SH-SY5Y (cell line): ENCODE data around the gene FCAMR.

Experiments used
- GATA2 ChIP-seq: IDR thresholded peaks from 2 replicates; pipeline ENCODE4 v1.6.1; 2011; ENCODE audit warnings: mild to moderate bottlenecking, low read depth, low read length
- GATA3 ChIP-seq: IDR thresholded peaks from 2 replicates; pipeline ENCODE4 v1.6.1; 2011; ENCODE audit warnings: low read depth, mild to moderate bottlenecking, low read length, moderate library complexity

The FCAMR gene

DNA sequence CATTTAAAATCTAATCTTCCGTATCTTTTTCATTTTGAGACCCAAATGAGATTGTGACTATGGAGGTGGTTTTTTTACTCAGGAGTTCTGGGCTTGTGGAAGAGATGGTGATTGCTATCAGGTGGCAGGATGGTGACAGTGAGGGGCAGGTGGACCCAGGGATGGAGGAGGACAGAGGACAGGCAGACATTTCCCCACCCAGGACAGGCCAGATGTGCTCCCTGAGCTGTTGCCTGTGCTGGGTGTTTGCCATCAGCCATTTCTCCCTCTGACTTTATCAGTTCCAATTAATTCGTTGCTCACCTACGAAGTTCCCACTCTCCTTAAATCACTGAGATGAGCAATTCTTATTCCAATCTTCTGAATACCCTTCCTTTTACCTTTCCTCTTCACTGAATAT is 35.8 kb upstream of the FCAMR start:
- TF ChIP-seq GATA2 (no peak), GATA3 (no peak)

DNA sequence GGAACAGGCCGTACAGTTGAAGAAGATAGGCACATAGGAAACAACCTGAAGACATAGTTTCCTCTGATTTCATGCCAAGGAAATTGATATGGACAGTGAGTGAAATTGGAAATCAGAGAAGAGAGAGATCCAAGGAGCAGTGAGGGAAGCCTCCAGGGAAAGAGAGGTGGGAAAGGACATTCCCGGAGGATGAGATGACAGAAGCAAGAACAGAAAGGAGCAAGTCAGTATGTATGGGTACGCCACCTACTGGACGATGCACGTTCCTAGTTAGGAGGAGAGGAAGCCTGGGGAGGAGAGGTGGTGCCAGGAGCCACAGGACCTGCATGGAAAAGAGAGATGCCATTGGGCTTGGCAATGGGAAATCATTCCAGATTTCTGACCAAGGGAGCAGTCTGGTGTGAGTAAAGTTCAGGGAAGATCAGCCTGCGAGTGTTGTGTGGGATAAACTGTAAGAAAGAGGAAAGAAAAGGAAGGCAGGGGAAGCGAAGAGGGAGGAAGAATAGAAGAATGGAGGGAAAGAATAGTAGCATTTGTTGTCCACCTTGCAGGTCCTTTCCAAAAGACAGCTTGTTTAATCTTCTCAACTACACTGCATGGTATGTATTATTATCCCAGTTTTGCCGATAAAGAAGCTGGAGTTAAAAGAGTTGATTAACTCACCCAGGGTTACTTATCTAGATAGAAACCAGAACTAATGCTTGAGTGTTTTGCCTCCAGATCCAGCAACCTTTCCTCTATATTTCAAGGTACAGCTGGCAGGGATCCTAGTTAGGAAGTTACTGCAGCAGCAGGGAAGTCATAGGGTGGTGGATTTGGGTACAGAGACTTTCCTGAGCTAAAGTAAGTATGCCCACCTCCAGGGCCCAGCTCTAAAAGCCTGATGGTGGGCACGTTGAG is 34.9 kb upstream of the FCAMR start:
- TF ChIP-seq GATA2 = no peak
- TF ChIP-seq GATA3 = no peak

DNA sequence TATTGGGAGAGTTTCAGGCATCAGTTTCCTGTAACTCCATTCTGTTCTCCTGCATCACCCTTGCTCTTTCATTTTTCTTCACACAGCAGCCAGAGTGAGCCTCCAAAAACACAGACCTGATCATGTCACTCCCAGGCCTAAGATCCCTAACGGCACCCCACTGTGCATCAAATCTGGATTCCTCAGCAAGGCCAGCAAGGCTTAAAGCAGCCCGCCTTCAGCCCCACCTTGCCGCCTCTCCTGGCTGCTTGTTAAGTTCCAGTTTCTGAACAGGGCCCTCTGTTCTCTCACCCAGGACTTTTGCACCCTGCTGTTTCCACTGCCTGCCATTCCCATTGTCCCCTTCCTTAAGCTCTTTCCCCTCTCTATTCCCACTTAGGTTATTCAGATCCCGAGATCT is 33.0 kb upstream of the FCAMR start:
- TF ChIP-seq GATA3 (no peak), GATA2 (no peak)

DNA sequence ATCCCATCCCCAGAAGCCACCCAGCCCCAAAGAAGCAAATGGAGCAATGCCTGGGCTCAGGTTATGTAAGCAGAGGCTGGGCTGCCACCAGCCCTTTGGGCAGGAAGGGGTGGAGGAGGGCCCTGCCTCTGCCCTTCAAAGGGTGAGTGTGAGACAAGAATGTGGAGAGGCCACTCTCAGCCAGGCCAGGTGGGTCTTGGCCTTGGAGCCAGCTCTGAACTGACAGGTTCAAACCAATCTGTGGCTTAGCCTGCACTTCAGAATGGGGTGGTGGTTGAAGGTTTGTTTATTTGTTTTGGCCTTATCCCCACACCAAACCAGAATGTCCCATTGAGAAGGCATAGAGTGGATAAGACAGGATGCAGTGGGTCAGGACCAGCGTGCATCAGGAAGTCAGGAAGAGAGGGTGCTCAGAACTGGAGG is 32.5 kb upstream of the FCAMR start:
- TF ChIP-seq GATA3 (no peak), GATA2 (no peak)

DNA sequence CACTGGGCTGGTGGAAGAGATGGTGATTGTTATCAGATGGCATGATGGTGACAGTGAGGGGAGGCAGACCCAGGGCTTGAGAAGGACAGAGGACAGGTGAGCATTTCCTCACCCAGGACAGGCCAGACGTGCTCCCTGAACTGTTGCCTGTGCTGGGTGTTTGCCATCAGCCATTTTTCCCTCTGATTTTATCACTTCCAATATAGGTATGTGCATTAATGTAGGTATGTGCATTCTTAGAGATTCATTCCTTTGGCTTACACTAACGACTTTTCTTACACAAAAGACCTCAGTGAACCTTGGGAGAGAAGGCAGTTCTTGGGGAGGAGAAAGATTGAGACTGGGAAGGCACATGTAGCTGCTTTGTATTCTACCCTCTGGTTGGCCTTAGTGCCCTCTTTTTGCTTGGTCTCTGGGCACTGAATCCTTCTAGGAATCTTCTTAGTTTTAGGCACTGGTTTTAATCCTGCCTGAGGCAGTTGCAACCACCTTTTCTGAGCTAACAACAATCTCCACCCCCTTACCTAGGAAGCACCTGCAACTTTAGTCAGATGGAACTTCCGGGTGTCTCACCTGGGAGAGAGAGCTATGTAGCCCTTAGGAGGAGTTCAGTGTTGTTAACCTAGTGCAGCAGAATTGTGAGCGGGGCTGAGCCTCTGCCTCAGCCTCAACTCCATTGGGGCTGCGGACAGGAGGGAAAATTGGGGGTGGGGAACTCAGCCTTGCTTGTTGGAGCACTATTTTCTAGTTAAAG is 31.4 kb upstream of the FCAMR start:
- TF ChIP-seq GATA2 (no peak), GATA3 (no peak)

DNA sequence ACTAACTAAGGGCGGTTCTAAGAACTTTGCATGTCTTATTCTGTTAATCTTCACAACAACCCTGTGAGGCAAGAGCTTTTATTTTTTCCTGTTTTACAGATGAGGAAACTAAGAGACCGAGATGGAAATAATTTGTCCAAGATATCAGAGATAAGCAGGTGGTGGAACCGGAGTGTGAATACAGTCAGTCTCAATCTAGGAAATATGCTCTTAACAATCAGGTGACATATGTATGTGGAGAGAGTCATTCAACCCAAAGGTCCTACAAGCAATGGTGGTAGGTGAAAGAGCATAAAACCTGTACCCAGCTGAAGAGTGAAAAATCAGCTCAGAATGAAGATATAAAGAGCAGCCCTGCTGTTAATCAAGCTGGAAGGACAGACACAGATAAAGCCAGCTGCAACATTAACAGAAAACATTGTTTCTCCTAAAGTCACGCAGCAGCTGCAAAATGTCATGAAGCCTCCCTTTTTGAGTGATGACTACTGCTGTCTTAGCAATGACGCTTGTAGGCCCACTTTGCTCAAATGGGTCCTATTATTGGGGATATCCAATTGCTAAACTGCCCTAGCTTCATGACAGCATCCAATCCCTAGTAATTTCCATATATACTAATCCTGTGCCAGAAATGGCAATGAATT is 30.5 kb upstream of the FCAMR start:
- no peak for TF ChIP-seq GATA2
- TF ChIP-seq GATA3 = no peak

DNA sequence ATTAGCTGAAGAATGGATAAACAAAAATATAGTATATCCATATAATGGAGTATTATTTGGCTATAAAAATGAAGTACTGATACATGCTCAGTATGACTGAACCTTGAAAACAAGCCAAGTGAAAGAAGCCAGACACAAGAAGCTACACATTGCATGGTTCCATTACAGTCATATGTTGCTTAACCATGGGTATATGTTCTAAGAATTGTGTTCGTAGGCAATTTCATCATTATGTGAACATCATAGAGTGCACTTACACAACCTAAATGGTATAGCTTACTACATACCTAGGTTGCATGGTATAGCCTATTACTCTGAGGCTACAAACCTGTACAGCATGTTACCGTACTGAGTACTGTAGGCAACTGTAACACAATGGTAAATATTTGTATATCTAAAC is 28.6 kb upstream of the FCAMR start:
- TF ChIP-seq GATA3 = no peak
- TF ChIP-seq GATA2 = no peak

DNA sequence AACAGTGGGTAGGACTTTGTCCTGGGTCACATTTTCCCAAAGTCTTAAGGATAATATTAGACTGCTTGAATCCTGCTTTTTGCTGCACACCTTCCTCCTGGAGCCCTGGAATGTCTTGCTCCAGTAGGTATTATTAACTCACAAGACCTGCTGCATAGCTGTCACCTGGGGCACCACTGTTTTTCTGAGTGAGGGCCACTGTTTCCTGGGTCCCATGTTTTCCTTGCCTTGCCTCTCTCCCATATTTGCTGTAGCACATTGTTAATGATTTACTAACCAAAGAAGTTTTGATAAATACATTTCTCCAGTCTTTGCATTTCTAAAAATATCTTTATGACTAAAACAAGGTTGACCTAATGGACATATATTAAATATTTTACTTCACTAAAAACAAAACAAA is 22.5 kb upstream of the FCAMR start:
- TF ChIP-seq GATA3 = no peak
- TF ChIP-seq GATA2 = no peak

DNA sequence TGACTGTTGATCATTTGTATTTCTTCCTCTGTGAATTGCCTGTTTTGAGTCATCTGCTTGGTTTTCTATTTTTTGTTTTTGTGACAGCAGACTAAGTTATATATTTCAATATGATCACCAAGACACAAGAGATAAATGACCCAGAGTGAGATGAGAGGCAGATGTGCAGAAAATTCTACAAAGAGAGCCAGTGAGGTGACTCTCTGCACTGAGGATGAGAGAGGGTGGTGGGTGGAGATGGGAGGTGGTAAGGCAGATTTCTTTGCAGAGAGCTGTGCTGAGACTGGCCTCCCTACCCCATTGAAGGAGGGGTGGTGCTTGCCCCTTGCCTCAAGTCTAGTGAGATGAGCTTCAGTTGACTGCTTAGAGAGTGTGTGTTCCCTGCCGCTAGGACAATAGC is 17.6 kb upstream of the FCAMR start:
- no peak for TF ChIP-seq GATA2
- TF ChIP-seq GATA3 = no peak

DNA sequence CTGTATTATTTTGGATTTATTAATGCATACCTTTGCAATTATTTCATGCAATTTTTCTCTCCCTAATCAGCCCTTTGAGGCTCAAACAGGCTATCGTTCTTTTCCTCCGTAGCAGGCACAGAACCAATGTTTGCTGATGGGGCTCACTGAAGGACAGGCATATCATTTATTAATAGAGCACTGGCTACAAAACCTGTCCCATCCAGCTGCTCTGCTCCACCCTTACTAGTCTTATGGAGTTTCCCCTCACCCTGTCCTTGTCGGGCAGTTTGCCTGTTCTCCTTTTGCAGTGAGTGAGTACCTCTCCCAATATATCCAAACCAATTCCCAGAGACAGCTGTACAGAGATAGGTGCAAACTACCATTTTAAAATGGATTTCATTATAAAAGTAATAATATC is 16.6 kb upstream of the FCAMR start:
- TF ChIP-seq GATA2 (no peak), GATA3 (no peak)

DNA sequence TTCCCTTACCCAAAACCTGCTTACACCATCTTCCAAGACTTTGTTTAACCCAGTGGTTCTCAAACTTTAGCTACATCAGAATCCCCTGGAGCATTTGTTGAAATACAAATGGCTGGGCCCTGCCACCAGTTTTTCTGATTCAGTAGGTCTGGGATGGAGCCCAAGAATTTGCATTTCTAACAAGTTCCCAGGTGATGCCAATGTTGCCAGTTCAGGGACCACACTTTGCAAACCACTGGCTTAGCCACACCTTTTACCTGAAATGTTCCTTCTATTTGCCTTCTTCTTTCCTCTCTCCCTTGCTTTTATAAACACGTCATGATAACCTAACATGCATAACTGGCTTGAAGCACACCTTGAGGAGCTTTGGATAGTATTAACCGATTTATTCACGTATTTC is 16.1 kb upstream of the FCAMR start:
- TF ChIP-seq GATA3 = no peak
- no peak for TF ChIP-seq GATA2

DNA sequence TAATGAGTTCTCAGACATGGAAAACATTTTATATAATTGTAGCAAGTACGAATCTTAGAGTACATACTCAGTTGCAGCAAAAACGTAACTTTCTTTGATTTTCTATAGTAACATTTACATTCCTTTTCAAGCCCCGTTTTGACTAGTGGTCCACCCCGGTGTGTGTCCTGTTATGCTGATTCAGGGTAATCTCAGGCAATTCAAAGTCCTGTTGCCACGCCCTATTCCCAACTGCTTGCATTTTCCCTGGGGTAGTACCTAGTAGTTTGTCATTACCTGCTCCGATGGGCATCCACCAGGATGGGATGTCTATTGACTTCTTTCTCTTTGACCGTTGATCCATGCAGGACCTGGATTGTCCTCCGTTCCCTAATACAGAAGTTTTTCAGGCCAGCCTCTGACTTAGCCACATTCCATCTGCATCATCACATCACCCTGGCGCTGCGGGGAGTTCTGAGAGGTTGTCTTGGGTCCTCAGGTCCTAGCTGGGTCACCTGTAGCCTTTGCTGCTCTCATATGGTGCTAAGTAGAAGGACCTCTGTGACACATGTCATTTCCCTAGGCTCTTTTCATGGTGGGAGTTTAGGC is 15.0 kb upstream of the FCAMR start:
- no peak for TF ChIP-seq GATA3
- no peak for TF ChIP-seq GATA2

DNA sequence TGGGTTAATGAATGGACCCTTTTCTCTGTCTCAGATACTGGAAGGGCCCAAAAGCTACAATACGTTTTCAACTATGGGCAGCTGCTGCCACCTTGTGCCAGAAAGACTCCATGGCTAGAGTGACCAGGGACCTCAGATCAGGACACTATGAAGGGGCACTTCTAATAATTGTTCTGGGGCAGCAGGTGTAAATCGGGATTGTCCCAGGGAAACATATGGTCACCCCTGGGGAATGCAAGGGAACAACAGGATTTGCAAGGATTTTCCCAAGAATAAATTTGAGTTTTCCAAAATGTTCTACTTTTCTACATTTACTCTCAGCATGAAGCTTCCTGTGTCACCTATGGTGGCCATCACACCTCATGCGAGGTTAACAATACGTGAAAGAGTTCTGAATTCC is 12.0 kb upstream of the FCAMR start:
- TF ChIP-seq GATA3 (no peak), GATA2 (no peak)

DNA sequence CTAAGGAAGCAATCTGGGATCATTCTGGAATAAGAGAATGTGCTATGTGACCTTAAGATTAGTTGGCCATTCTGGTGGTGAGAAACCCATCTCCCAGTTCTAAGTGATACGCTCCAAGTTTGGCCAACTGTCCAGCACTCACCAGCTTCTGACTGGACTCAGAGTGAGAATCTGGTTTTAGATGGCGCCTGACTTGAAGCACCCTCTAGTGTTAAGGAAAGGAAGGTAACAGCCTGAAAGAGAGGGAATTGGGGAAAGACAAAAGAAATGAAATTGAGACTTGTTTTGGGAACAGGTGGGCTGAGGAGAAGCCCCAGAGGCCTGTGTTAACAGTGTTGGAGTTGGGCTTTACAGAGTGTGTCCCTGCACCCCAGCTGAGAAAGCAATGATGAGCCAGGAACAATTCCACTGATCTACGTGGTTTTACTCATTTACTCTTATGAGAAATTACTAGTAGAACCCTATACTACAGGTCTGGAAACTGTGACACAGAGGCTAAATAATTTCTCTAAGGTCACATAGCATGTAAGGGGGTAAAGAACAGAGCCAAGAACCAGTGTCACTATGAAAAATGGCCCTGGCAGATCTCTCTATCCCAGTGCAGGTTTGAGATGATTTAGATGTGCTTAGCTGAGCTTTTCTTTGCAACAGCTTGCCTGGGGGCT is 9.3 kb upstream of the FCAMR start:
- TF ChIP-seq GATA3 (no peak), GATA2 (no peak)

DNA sequence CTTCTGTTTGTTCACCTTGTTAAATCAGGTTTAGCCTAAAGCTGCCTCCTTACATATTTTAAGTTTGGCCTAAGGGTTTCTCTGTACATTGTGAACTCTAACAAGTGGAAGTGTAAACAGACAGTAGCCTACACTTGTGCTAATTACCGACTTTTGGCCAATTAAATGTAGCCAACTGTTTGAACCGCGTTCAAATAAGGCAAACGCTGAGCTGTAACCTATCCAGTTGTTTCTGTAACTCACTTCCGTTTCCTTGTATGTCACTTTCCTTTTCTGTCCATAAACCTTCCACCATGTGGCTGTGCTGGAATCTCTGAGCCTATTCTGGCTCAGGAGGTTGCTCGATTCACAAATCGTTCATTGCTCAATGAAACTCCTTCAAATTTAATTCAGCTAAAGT is 8.0 kb upstream of the FCAMR start:
- no peak for TF ChIP-seq GATA2
- no peak for TF ChIP-seq GATA3
